Loucy (cell line): Measurements from ENCODE around the gene LMOD1.

Experiments used
- H2AFZ ChIP-seq: fragments of 200-600 bp; sonication (generic); 2 replicates; pipeline ENCODE4 v1.6.0; 2016; ENCODE audit warnings: antibody characterized with exemption, mild to moderate bottlenecking, low read length, moderate library complexity
- H3F3A ChIP-seq: fragments of 200-600 bp; 2 replicates; pipeline ENCODE4 v1.6.0; 2016; ENCODE audit warnings: antibody characterized with exemption, low read depth, mild to moderate bottlenecking
- H3K27me3 ChIP-seq: fragments of 200-600 bp; sonication (generic); 2 replicates; pipeline ENCODE4 v1.6.1; 2014; ENCODE audit warnings: low read length, mild to moderate bottlenecking; ENCODE audit not compliant: insufficient read depth, poor library complexity, severe bottlenecking
- H3K36me3 ChIP-seq: fragments of 200-600 bp; sonication (generic); 2 replicates; pipeline ENCODE4 v1.6.1; 2016; ENCODE audit warnings: low read length; ENCODE audit not compliant: insufficient read depth
- H3K4me1 ChIP-seq: fragments of 200-600 bp; sonication (generic); 2 replicates; pipeline ENCODE4 v1.5.1; 2014; ENCODE audit warnings: low read length, mild to moderate bottlenecking; ENCODE audit not compliant: insufficient read depth, poor library complexity, severe bottlenecking
- H3K4me2 ChIP-seq: fragments of 200-600 bp; sonication (generic); 2 replicates; pipeline ENCODE4 v1.6.0; 2014; ENCODE audit warnings: antibody characterized with exemption, low read length, low read depth, mild to moderate bottlenecking; ENCODE audit not compliant: poor library complexity, severe bottlenecking
- H3K4me3 ChIP-seq: fragments of 200-600 bp; sonication (generic); 2 replicates; pipeline ENCODE4 v1.5.1; 2014; ENCODE audit warnings: low read length, mild to moderate bottlenecking, mixed read lengths; ENCODE audit not compliant: poor library complexity, severe bottlenecking
- H3K79me2 ChIP-seq: fragments of 200-600 bp; sonication (generic); 2 replicates; pipeline ENCODE4 v1.6.1; 2014; ENCODE audit warnings: low read length; ENCODE audit not compliant: insufficient read depth
- H3K9ac ChIP-seq: fragments of 200-600 bp; sonication (generic); 2 replicates; pipeline ENCODE4 v1.6.0; 2014; ENCODE audit warnings: mild to moderate bottlenecking, low read depth, low read length, moderate library complexity; ENCODE audit not compliant: poor library complexity, severe bottlenecking
- H3K9me2 ChIP-seq: fragments of 200-600 bp; sonication (generic); replicated peaks from 2 replicates; pipeline ENCODE4 v1.6.1; 2016; ENCODE audit warnings: low read depth, low read length, mixed read lengths
- H3K9me3 ChIP-seq: fragments of 200-600 bp; sonication (generic); 2 replicates; pipeline ENCODE4 v1.6.1; 2014; ENCODE audit warnings: mild to moderate bottlenecking, antibody characterized with exemption, low read length, low read depth; ENCODE audit not compliant: insufficient read depth
- H4K20me1 ChIP-seq: fragments of 200-600 bp; sonication (generic); 2 replicates; pipeline ENCODE4 v1.6.0; 2014; ENCODE audit warnings: antibody characterized with exemption, low read length, mild to moderate bottlenecking; ENCODE audit not compliant: insufficient read depth, poor library complexity, severe bottlenecking
- EZH2phosphoT487 ChIP-seq: fragments of 200-600 bp; IDR thresholded peaks from 2 replicates; pipeline ENCODE4 v1.6.1; 2018; ENCODE audit warnings: antibody characterized with exemption, mild to moderate bottlenecking, moderate library complexity, borderline replicate concordance
- TF ChIP-seq, protein P1 (sequence below): fragments of 200-600 bp; sonication (generic); conservative IDR thresholded peaks from 2 replicates; pipeline ENCODE4 v1.5.1; 2014; ENCODE audit warnings: mild to moderate bottlenecking, antibody characterized with exemption, low read length

Gene LMOD1

DNA sequence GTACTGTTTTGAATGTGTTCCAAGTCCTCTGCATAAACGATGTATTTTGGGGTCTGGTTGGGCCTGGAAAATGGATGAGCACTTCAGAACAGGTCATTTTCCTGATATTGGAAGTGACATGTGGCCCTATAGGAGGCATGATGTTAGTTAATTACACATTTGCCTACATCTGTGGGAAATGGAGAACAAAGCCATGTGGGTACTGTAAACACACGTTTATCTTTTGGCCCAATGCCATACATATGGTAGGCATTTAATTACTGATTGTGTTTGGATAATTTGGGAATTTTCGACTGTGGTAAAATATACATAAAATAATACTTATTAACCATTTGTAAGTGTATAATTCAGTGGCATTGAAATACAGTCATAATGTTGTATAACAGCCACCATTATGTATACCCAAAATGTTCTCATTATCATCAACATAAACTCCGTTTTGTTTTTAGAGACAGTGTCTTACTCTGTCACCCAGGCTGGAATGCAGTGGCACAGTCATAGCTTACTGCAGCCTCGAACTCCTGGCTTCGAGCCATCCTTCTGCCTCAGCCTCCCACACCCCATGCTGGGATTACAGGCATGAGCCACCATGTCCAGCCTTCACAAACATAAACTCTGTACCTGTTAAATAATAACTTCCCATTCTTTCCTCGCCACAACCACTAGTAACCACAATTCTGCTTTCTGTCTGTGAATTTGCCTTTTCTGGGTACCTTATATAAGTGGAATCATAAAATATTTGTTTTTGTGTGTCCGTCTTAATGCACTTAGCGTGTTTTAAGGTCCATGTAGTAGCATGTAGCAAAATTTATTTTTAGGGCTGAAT is 24.2 kb upstream of the LMOD1 start:
- TF ChIP-seq, protein P1, sequence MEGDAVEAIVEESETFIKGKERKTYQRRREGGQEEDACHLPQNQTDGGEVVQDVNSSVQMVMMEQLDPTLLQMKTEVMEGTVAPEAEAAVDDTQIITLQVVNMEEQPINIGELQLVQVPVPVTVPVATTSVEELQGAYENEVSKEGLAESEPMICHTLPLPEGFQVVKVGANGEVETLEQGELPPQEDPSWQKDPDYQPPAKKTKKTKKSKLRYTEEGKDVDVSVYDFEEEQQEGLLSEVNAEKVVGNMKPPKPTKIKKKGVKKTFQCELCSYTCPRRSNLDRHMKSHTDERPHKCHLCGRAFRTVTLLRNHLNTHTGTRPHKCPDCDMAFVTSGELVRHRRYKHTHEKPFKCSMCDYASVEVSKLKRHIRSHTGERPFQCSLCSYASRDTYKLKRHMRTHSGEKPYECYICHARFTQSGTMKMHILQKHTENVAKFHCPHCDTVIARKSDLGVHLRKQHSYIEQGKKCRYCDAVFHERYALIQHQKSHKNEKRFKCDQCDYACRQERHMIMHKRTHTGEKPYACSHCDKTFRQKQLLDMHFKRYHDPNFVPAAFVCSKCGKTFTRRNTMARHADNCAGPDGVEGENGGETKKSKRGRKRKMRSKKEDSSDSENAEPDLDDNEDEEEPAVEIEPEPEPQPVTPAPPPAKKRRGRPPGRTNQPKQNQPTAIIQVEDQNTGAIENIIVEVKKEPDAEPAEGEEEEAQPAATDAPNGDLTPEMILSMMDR, result no peak
- TF ChIP-seq EZH2phosphoT487, result no peak
- Histone ChIP-seq H3F3A (no peaks in the 10 kb centered on the region), H4K20me1 (no peaks in the 10 kb centered on the region), H3K9me3 (no peaks in the 10 kb centered on the region), H3K9me2 (no peaks in the 10 kb centered on the region), H3K9ac (no peak overlapping the region), H3K36me3 (peaks cover 39% of the 10 kb centered on the region), H3K79me2 (no peaks in the 10 kb centered on the region; the same call in 1 of the 2 replicates), H3K4me1 (no peaks in the 10 kb centered on the region), H3K4me2 (no peak overlapping the region), H3K4me3 (no peak overlapping the region), H2AFZ (no peak overlapping the region), H3K27me3 (no peaks in the 10 kb centered on the region)

DNA sequence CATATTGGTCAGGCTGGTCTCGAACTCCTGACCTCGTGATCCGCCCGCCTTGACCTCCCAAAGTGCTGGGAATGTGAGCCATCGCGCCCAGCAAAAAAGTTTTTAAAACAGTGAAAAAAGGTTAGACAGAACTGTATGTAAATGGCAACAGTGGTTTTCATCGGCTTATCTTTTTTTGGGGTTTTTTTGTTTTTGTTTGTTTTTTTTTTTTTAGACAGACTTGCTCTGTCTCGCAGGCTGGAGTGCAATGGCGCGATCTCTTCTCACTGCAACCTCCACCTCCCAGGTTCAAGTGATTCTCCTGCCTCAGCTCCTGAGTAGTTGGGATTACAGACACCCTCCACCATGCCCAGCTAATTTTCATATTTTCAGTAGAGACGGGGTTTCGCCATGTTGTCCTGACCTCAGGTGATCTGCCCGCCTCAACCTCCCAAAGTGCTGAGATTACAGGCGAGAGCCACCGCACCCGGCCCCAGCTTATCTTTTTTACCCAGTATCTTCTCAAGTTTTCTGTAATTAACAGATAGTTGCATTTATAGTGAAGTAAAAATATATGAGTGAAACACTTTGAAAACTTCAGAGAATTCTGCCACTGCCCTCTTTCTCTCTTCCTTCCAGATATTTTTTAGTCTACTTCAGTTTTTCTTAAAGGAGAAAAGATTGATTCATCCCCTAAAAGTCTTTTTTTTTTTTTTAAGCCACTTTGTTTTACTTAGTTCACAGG is 22.0 kb upstream of the LMOD1 start:
- Histone ChIP-seq H3K36me3 (peaks cover 56% of the 10 kb centered on the region), H3K9ac (no peak overlapping the region)

DNA sequence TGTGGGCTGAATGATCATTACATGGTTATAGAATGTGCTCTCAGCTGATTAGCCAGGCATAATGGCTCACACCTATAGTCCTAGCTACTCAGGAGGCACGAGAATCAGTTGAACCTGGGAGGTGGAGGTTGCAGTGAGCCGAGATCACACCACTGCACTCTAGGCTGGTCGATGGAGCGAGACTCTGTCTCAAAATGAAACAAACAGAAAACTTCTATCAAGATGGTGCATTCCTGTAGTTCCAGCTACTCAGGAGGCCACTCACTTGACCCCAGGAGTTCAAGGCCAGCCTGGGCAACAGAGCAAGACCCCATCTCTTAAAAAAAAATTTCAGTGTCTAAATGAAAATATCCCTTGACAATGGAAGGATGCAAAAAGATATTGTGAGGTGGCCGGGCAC is 19.8 kb upstream of the LMOD1 start:
- TF ChIP-seq, protein P1, result no peak
- TF ChIP-seq EZH2phosphoT487, result no peak
- Histone ChIP-seq H3K36me3 (peaks cover 73% of the 10 kb centered on the region), H3K9me3 (no peaks in the 10 kb centered on the region)

More for the DNA sequence above, 22.0 kb upstream of the LMOD1 start:
- Histone ChIP-seq H3K9me2 (no peaks in the 10 kb centered on the region), H3K79me2 (peaks cover 4% of the 10 kb centered on the region), H2AFZ (no peak overlapping the region), H3K4me1 (no peaks in the 10 kb centered on the region), H3K9me3 (no peaks in the 10 kb centered on the region), H3K4me2 (no peak overlapping the region), H3K4me3 (no peak overlapping the region), H3K27me3 (no peaks in the 10 kb centered on the region), H3F3A (no peaks in the 10 kb centered on the region), H4K20me1 (peaks cover 6% of the 10 kb centered on the region)
- TF ChIP-seq, protein P1, result no peak

More for the DNA sequence above, 19.8 kb upstream of the LMOD1 start:
- Histone ChIP-seq H3K9me2 (no peaks in the 10 kb centered on the region), H3K27me3 (no peaks in the 10 kb centered on the region), H3K9ac (no peak overlapping the region), H4K20me1 (peaks cover 6% of the 10 kb centered on the region), H3K79me2 (peaks cover 9% of the 10 kb centered on the region), H3K4me3 (no peak overlapping the region), H3K4me2 (no peak overlapping the region), H2AFZ (no peak overlapping the region), H3F3A (no peaks in the 10 kb centered on the region), H3K4me1 (no peaks in the 10 kb centered on the region)
